ENCODE results near the gene UNC93A.
"Not testable (repeated sequence)": the region's sequence is repeated elsewhere in the genome, so short reads cannot be mapped to it uniquely, and the experiment has no call there.

Gene UNC93A

DNA sequence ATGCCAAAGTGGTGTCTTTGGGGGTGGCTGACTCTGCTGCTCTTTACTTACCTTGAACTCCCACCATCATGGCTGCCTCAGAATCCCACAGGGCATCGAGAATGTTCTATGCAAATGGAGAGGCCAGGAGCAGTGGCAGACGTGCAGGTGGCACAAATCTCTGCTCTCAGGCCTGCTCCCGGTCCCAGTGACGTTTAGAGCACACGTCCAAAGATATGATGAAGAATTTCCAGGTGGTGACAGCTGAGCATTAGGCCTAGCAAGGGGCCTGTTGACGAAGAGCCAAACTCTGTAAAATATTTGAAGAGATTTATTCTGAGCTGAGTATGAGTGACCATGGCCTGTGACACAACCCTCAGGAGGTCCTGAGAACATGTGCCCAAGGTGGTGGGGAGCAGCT is 19.0 kb upstream of the UNC93A start:
- no peak for DNase-seq

DNA sequence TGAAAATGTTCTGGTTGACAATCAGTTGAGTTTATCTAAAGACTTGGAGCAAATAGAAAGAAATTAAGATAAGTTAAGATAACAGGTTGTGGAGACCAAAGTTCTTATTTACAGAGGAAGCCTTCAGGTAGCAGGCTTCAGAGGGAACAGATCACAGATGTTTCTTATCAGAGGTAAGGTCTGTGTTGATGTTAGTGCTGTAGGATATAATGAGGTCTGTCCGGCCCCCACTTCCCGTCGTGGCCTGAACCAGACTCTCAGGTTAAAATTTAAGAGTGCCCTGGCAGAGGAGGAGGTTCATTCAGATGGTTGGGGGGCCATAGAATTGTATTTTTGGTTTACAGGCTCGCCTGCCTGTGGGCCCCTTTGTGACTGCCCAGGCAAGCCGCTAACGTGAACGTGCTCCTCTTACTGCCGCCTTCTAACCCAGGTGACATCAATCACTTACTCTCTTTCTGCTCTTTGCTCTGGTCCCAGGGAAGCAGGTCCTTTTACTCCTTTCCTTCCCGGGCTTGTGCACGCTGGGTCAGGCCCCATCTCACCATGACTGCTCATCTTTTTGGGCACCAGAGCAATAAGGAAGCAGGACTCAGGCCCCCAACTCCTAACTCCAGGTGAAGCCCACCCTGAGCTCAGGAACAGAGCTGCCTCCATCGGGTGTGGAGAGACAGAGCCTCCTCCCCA is 18.3 kb upstream of the UNC93A start:
- DNase-seq, result no peak

DNA sequence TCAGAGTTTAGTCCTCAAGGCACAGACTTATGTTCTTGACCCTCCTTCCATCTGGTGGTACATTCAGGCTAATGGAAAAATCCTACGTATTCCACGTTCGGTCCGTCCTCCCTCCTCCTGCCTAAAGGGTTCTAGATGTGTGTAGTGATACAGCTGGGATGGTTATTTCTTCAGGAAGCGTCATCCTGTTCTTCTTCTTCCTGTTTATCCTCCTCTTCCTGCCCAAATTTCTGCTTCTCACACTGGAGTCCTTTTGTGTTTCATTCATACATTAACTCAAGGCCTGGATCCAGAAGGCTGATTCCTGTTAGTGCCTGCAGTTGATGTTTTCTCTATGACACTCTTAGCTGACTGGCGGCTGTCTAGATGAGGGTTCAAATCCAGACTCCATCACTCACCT is 16.8 kb upstream of the UNC93A start:
- no peak for DNase-seq

DNA sequence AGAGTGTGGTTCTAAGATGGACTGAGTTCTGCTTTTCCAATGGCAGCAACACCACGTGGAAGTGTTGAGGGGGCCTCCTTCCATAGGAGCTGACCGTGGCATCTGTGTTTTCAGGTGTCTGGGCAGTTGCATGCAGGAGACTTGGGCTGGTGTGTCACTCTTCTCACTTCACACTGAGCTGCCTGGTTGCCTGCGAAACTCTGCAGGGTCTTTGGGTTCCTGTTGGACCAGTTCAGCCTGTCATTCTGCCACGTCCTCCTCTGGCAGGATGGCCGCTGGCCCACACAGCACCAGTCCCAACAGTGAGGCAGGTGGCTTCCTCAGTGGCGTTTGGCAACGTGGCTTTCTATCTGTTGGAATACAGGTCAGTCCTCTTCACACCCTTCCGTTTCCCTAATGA is 16.1 kb upstream of the UNC93A start:
- no peak for DNase-seq

DNA sequence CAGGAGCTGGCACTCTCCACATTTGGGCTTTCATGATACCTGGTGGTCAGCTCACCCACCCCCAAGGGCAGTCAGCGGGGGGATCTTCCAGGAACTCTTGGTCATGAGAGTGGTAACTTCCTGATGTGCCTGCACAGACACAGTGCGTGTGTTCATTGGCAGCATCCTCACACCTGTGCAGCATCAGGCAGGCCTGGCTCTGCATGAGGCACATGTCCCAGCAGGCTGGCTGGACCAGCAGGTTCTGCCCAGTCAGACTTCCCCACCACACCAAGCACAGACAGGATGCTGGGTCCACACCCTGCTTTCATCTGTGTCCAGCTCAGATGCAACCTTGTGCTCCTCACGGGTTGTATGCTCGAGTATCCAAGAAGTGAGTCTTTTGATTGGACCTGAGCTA is 15.7 kb upstream of the UNC93A start:
- DNase-seq, result no peak

DNA sequence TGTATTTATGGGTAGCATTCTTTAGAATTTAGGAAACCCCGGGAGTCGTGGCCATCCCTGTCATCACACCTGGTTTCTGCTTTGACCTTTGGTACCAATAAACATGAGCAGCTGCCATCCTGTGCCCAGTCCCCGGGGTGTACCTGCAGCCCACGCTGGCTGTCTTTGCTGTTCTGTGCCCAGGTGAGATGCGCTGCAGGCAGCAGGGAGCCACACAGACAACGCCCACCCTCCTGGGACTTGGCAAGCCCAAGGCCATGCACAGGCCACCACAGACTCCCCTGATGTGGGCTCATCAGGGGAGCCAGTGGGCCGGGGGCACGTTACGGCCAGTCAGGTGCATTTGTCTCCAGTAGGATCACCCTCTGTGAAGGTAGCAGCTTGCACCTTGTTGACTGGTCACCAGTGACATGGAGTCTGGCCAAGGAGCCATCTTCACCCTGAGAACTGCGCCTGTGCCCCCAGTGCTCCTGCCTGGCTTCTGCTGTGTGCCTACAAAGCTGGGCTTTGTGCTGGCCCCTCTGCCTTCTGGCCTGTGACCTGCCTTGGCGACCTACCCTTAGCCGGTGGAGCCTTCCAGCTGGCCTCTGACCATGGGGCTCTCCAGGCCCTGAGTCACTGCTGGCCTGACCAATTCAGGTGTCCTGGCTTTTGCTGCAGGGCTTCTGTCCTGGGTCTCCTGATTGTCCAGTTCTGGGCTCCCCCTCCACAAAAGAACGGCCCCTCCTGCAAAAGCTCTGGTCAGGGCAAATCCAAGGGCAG is 14.2 kb upstream of the UNC93A start:
- DNase-seq, result no peak

DNA sequence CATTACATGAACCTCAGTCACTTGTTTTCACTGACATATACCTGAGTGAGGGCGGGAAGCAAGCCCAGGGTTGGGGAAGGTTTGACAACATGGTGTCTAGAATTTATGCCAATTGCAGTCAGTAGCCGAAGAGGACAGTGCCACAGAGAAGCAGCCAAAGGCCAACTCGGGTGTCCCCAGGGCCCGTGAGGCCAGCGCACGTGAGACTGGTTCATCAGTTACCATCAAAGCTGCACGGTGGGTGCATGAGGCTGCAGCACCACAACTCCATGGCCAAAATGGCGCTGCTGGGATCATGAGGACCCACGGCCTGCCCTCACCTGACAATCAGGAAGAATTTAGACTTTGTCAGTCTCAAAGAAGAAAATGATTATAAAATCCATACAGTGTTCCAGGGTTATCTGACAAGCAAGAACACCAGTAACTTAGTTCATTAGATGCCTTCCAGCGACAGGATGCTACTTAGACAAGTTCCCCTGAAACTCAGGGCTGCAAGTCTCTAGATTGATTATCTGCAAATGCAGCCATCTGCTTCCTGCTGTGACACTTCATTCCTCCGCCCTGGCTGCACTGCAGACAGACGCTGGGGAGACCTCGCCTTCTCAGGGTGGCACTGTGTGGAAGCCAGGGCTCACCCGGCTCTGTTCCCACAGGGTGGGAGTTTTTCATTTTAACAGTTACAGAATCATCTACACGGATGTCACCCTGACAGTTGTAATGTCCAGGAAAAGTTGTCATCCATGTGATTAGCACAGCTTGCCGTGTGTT is 12.8 kb upstream of the UNC93A start:
- not testable (repeated sequence) for DNase-seq

DNA sequence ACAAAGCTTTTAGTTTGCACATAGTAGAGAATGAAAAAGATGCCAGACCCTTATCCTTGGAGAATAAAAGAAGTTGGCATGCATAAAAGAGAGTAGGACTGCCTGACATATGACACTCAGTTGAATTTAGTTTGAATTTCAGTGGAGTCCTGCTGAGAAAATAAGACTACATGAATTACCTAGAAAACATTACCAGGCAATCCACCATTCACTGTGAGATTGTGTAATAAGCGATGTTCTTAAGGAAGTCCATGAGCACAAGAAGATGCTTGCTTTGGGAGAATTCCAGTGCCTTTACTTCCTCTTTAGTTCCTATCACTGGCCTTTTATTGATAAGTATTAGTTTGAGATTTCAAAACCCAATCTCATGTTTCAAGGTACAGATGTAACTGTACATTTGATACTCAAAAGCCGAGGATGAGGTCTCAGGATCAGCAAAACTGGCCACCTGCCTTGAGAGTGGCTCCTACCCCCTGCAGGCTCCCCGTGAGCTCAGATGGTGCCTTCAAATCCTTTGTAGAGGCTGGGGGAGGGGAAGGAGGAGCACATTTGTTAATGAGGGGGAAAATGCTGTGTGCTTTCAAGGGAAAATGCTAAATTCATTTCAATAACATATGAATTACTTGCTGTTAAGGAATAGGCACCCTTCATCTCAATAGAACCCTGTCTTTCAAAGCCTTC is 11.2 kb upstream of the UNC93A start:
- DNase-seq, result no peak

DNA sequence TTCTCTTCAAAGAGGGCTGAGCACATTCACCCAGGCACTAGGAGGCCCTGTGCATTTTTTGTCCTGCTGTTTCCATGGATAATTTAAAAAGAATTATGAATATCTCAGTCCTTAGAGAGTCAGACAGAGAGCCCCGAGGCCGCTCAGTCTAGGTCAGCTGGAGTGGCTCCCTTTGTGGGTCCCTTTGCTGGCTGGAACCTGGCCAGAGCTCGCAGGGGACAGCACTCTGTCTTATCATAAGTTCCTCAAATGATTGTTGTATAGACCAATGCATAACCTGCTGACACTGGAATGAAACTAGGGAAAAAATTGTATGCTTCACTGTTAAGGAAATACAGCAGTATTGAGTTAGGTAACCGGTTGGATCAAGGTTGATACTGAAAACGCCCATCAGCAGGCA is 10.6 kb upstream of the UNC93A start:
- DNase-seq, result not testable (repeated sequence)

DNA sequence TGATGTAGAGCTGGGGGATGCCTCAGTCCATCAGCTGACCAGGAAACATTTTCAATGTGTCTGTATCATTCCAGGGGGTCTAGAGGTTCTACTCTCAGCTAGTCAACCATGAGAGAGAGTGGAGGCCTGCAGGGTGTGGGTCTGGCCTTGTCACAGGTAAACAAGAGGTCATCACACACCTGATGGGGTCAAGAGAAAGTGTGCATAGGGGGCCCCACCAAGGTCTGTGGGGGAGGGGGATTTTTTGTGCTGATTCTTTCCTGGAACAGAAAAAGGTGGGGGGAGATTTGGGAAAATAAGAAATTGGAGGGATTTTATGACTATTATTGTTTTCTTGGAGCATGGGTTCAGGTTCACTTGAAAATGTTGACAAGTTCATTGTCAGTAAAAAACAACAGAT is 8.9 kb upstream of the UNC93A start:
- DNase-seq, result no peak

DNA sequence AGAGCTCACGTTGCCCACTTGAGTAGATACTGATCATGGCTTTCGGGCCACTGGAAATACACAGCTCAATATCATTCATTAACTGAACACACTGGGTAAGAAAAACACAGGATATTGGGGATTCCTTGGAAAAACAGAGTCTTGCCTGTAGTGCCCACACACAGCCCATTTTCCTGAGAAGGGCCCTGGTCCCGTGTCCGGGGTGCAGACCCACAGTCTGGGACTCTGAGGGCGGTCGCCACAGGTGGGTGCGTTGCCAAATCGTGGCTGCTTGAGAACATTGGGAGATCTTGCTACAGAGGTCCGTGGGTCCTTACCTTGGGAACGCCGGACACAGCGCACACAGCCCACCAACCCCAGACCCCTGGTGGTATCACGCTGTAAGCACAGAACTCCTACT is 6.5 kb upstream of the UNC93A start:
- DNase-seq, result not testable (repeated sequence)

DNA sequence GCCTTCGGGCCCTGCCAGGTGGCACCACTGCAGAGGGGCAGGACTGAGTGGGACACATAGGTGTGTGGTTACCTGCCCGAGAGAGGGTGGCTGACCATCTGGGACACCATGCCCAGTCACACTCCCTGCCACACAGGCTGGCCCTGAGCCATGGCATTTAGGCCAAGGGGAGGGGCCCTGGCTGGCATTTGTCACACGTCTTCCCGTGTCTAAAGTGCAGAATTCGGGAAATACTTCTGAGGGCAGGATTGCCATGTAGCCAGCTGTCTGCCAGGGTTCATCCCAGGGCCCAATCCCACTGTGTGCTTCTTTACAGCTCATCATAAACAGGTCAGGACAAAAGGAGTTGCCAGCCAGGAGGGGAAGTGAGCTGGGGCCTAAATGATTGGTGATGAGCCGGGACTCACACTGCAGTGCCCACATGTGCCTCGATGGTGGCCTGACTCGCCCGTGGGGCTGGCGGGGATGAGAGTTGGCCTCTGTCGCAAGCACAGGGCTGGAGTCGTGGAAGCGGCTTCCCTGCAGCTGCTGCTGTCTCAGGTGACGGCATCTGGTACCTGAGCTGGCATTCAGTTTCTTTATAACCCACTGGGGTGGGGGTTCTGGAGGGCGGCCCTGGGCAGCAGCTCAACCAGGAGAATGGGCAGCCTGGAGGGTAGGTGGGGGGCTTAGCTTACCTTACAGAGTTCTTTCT is 5.9 kb upstream of the UNC93A start:
- DNase-seq, result no peak

DNA sequence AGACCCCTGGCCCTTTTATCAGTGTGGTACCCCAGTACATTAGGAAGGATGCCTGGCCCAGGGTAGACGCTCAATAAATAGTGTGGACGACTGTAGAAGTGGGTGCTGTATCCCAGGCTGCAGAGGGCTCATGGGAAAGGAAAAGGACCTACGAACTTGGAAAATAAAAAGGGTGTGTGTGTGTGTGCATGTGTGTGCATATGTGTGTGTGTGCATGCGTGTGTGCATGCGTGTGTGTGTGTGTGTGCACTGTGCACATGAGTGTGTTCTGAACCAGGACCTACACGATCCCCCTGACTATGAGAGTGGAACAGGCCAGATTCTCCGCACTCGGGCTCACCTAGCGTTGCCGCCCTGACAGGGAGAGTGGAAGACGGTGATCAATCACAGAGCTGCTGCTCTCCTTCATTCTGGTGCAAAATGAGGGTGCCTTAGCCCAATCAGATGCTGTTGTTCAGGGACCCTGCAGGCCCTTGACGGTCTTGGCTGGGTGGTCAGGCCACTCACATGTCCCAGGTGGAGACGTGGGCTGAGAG is 3.5 kb upstream of the UNC93A start:
- DNase-seq, result no peak

DNA sequence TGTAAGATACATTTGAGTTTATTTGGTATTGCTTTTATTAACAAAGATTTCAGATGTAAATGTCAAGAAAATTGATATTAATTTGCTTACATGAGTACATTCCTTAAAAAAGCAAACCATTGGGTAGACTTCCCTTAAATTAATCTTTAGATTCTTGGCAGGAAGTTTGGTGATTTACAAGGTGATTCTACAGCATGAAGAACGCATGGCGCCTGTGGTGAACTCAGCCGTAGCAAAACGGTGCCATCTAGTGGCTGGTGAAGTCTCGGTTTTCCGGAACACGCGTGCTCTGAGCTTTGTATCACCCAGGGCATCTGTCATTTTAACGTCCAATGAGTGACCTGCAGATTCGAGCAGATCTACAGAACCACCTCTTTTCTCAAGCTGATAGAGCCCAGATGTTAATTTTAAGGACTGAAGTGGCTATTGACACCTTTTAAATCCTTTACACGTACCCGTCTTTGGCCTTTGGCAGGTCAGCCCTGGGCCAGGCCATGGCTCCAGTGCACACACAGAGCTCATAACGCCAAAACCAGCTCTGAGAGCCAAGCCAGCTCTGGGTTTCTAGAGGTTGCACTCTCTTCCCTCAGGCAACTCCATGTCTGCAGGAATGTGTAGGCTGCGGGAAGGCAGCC is 2.4 kb upstream of the UNC93A start:
- DNase-seq, result peak; percentile 7 to 34

DNA sequence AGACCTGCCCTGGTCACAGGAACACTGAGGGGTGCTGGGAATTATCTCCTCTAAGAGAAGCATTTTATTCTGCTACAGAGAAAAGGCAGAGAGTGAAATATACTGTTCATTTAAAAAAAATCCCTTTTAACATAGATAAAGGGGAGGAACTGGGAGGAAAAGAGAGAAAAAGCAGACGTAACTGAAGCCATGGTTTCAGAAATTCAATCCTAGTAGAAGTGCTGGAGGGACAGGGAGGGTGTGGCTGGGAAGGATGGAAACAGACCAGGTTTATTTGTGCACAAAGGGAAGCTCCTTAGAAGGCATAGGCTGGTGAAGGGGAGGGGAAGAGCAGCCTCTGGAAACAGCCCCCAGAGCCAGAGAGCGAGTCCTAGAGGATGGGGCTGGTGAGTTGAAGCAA is 1.8 kb upstream of the UNC93A start:
- not testable (repeated sequence) for DNase-seq

DNA sequence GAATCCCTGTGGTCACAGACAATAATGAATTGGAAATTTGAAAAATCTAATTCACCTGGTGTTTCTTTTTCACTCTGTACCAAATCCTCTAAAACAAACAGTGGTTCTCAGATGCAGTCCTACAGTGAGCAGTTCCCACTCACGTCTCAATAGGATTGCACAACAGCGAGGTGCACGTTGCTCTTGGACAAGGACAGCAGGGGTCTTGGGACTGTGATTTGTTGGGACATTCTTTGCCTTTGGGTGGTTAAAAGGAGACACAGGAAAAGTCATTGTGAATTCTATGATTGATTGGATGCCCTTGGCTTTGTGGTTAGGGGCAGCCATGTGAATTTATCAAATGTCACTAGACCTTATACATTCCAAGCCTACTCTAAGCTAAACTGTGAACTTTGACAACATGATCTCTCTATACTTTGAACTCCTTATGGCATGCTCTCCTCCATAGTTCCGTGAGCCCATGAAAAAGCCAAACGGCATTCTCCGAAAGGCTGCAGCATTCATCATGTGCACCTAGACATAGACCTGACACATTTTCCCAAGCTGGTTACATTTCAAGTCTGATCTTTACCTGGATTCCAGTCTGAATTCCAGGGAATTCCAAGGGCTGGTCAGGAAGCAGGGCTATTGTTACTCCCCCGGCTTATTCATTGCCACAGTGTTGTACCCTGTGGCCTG is 647 bp downstream of the UNC93A start:
- no peak for DNase-seq

DNA sequence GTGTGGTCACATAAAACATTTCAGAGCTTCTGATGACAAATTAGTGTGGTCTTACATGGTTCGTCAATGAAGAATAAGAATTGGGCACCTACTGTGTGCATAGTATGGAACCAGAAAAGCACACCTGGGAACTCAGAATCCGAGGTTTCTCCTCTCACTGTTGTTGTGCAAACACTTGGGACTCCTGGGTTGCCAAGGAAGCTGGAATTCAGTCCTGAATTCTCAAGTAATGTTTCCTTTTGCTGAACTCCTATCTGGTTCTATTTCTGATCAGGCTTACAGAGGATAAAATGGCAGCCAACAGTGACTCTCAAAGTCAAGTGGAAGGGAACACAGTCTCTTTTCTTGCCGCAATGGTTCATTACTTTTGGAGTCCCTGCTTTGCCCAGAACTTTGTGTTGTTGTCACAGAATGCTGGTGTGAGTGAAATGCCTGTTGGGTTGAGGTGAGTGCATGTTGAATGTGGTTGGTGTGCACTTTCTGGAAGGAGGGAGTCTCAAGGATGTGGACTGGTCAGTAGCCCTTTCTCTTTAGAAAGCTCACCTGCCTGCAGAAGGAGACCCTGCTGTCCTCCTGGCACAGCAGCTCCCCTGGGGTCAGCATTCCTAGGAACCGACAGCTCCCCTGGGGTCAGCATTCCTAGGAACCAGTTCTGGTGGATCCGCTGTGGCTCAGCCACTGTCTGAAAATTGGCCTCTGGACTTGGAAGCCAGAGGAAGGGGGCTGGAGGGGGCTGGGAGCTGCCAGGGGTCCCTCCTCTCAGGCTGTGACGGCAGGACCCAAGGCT is 1.4 kb downstream of the UNC93A start:
- no peak for DNase-seq

DNA sequence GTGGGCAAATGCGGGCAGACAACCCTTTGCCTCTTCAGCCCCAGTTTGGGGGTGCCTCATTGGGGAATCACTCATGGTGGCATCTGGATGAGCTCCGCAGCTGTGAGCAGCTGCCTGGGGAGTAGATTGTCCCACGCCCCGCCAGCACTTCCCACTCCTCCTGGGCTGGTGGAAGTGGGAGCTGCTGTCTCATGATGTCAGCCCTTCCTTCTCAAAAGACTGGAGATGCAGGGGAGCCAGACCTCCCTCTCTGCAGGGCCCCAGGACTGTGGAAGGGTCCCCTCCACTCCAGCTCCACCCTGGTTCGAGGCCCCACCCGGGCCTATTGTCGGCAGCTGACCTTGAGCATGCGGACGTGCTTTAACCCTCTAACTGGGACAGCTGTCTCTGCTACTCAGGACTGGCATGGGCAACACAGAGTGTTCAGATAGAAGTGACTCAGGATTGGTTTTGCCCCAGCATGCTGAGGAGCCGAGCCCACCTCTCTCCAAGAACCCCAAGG is 2.0 kb downstream of the UNC93A start:
- DNase-seq, result no peak

DNA sequence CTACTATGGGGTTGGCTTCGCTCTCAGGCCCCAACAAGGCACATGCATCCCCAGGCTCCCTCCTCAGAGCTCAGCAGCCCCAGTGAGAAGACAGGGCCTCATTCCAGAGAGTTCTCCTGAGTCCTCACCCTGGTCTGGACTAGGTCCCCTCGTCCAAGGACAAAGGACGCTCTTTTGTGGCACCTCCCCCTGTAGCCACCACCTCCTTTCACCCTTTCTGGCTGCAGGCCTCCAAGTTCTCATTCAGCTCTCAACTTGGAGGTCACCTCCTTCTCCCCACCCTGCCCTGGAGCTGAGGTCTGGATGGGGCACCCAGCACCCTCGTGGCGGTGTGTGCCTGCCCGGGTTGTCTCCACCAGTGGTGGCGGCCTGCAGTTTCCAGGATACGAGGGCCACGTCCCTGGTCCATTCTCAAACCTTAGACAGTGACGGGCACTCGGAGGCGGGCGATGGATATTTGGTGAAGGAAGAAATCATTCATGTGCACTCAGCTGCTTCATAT is 2.5 kb downstream of the UNC93A start:
- DNase-seq, result no peak

DNA sequence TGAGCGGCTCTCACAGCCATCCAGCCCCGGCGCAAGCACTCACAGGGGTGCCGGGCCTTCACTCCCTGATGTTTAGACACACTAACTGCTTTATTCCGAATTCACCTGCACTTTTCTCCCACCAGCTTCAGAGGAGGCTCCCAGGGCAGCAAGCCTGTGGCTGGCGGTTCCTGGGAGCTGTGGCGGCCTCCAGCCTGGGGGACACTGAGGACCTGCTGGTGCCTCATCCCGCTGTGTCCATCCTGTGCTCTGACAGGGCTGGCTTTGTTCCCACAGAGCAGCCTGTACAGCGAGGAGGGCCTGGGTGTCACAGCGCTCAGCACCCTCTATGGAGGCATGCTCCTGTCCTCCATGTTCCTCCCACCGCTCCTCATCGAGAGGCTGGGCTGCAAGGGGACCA is 3.1 kb downstream of the UNC93A start:
- DNase-seq, result no peak

Measured in CD4-positive, alpha-beta T cell treated with Interleukin-1 beta for 1 hour (primary cell).